ENCODE measurements around the gene TK1. TPM values are rescaled to one million over a fixed set of nuclear protein-coding genes. Genes with fewer than 3 reads are reported as not detected.

Gene TK1
- polyA plus RNA-seq, 3 donors: 0.67 to 2.0 (median 1.4) TPM

DNA sequence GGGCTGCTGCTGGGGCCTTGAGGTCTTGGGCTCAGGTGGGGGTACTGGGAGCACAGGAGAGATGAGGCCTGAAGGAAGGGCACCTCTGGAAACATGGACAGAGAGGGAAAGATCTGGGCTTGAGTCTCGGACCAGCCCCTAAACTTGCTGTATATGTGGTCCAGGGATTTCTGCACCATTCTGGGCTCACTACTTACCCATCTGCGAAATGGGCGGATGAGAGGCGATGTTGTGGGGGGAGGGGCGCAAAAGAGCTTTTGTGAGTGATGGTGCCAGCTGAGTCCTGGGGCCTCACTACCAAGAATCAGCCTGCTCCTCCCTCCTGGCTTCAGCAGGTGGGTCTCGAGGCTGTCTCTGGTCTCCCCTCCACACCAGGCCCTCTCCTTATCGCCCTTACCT lies 40.4 kb downstream of the TK1 start:
- H2AFZ ChIP-seq (ENCODE audit: insufficient read depth, low read depth, low read length, poor library complexity, severe bottlenecking): no peak overlapping the region
- peaks cover 7% of the 10 kb centered on the region for H3K79me2 ChIP-seq (ENCODE audit: insufficient read depth, low read length)
- no peaks in the 10 kb centered on the region for H3K9me3 ChIP-seq (replicated peaks in 1 of 2; ENCODE audit: control insufficient read depth in 1 of 2, insufficient read depth in 1 of 2, low read length in 2 of 2)
- DNase-seq: no peak
- Mint-ChIP-seq H3K27me3 (ENCODE audit: low read depth in 3 of 3) (no peaks in the 10 kb centered on the region), H3K9me3 (no peaks in the 10 kb centered on the region), H3K4me3 (no peak overlapping the region), H3K27ac (peak overlapping the region in 2 of 7 donors; percentile 31 to 40), H3K4me1 (peaks cover 50% of the 10 kb centered on the region), H3K36me3 (peaks cover 8 to 18% of the 10 kb centered on the region in 2 donors)
- H4K20me1 ChIP-seq (ENCODE audit: insufficient read depth, low read length): peaks cover 11% of the 10 kb centered on the region
- H3K9ac ChIP-seq (ENCODE audit: insufficient read depth, low read length, poor library complexity, severe bottlenecking): no peak overlapping the region
- intact Hi-C loops (cut with micrococcal nuclease): no loop called here
- TF ChIP-seq, protein P1, sequence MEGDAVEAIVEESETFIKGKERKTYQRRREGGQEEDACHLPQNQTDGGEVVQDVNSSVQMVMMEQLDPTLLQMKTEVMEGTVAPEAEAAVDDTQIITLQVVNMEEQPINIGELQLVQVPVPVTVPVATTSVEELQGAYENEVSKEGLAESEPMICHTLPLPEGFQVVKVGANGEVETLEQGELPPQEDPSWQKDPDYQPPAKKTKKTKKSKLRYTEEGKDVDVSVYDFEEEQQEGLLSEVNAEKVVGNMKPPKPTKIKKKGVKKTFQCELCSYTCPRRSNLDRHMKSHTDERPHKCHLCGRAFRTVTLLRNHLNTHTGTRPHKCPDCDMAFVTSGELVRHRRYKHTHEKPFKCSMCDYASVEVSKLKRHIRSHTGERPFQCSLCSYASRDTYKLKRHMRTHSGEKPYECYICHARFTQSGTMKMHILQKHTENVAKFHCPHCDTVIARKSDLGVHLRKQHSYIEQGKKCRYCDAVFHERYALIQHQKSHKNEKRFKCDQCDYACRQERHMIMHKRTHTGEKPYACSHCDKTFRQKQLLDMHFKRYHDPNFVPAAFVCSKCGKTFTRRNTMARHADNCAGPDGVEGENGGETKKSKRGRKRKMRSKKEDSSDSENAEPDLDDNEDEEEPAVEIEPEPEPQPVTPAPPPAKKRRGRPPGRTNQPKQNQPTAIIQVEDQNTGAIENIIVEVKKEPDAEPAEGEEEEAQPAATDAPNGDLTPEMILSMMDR (IDR thresholded peaks at IDR 0.05): no peak
- WGBS (ENCODE audit: insufficient coverage): 100% methylated on average over 1 of the region's 7 CpGs
- H3K27ac ChIP-seq (ENCODE audit: low read depth in 1 of 2, low read length in 2 of 2): peak overlapping the region in 1 of 2 donors; percentile 2
- H3K4me2 ChIP-seq (replicated peaks; ENCODE audit: extremely low read depth, low read length, poor library complexity, severe bottlenecking): no peak overlapping the region
- H3K36me3 ChIP-seq (replicated peaks in 1 of 2; ENCODE audit: control insufficient read depth in 1 of 2, insufficient read depth in 2 of 2, low read length in 2 of 2): peaks cover 12 to 15% of the 10 kb centered on the region in 2 donors
- H3K4me1 ChIP-seq (ENCODE audit: control insufficient read depth in 1 of 2, insufficient read depth in 2 of 2, low read length in 2 of 2): peaks cover 55 to 63% of the 10 kb centered on the region in 2 donors
- H3K27me3 ChIP-seq (ENCODE audit: control insufficient read depth in 2 of 2, insufficient read depth in 2 of 2, low read length in 2 of 2): no peaks in the 10 kb centered on the region
- no peak overlapping the region for H3K4me3 ChIP-seq (replicated peaks in 1 of 3; ENCODE audit: low read depth in 2 of 3, low read length in 3 of 3)

DNA sequence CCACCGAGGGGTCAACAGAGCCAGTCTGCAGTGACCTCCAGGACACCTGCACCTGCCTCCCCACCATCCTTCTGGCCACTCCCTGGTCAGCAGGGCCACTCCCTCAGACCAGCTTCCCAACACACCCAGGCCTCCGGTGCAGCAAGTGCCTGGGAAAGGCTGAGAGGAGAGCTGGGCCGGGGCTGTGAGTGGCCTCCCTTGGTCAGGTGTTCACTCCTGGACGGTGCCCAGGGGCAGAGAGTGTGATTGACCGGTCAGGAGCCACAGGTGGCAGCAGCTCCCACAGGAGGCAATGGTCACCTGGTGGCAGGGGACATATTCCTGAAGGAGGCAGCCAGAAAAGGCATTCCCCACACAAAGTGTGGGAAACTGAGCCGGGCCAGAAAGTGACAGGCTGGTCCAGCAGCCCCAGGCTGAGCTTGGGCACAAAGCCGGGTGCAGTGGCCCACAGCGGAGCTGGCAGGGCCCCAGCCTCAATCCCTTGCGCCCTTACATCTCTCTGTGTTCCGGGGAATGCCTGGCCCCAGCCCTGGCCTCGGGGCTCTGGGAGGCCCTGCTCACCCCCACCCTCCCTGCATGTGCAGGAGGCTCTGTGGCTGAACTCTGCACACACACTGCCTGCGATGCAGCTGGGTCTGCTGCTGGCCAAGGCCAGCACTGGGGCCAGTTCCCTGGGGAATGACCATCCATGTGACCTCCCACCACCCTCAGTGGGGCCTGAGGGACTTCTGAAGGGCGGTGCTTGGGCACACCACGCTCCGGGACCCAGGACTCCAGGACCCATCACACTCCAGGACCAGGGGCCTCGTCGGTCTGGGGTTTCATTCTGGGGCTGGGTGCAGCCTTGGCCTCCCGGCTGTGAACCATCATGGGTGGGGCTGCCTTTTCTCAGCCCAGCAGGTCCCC lies 41.9 kb downstream of the TK1 start:
- no peaks in the 10 kb centered on the region for H3K9me3 Mint-ChIP-seq
- Histone ChIP-seq H3K4me2 (replicated peaks; ENCODE audit: extremely low read depth, low read length, poor library complexity, severe bottlenecking) (peak overlapping the region; percentile 70), H3K36me3 (replicated peaks in 1 of 2; ENCODE audit: control insufficient read depth in 1 of 2, insufficient read depth in 2 of 2, low read length in 2 of 2) (peaks cover 15 to 16% of the 10 kb centered on the region in 2 donors), H3K27ac (ENCODE audit: low read depth in 1 of 2, low read length in 2 of 2) (peak overlapping the region; percentile 60 to 67), H3K79me2 (ENCODE audit: insufficient read depth, low read length) (peaks cover 10% of the 10 kb centered on the region), H3K4me1 (ENCODE audit: control insufficient read depth in 1 of 2, insufficient read depth in 2 of 2, low read length in 2 of 2) (peaks cover 67 to 78% of the 10 kb centered on the region in 2 donors), H3K27me3 (ENCODE audit: control insufficient read depth in 2 of 2, insufficient read depth in 2 of 2, low read length in 2 of 2) (no peaks in the 10 kb centered on the region), H3K9ac (ENCODE audit: insufficient read depth, low read length, poor library complexity, severe bottlenecking) (peak overlapping the region; percentile 25), H2AFZ (ENCODE audit: insufficient read depth, low read depth, low read length, poor library complexity, severe bottlenecking) (no peak overlapping the region), H3K4me3 (replicated peaks in 1 of 3; ENCODE audit: low read depth in 2 of 3, low read length in 3 of 3) (peak overlapping the region in 1 of 3 experiments; percentile 57), H4K20me1 (ENCODE audit: insufficient read depth, low read length) (peaks cover 16% of the 10 kb centered on the region), H3K9me3 (replicated peaks in 1 of 2; ENCODE audit: control insufficient read depth in 1 of 2, insufficient read depth in 1 of 2, low read length in 2 of 2) (no peaks in the 10 kb centered on the region)
- TF ChIP-seq, protein P1 (IDR thresholded peaks at IDR 0.05): no peak
- peaks cover 60% of the 10 kb centered on the region for H3K4me1 Mint-ChIP-seq
- WGBS (ENCODE audit: insufficient coverage): 80% methylated on average over 13 of the region's 18 CpGs
- H3K36me3 Mint-ChIP-seq: peaks cover 11 to 21% of the 10 kb centered on the region in 2 donors
- intact Hi-C loops (cut with micrococcal nuclease): loop anchor here in 1 of 2 donors (5.0 kb wide), 1 partner anchor 42 kb away; the partner anchor contains the start of genes AFMID and TK1
- peak overlapping the region in 1 of 2 donors; percentile 71 for H3K4me3 Mint-ChIP-seq
- no peaks in the 10 kb centered on the region for H3K27me3 Mint-ChIP-seq (ENCODE audit: low read depth in 3 of 3)
- peak overlapping the region; percentile 78 to 93 (median 88) for H3K27ac Mint-ChIP-seq
- DNase-seq: no peak
